GM21447 (cell line): Measurements from ENCODE around the gene MIDN.
"Not testable (repeated sequence)": the region's sequence is repeated elsewhere in the genome, so short reads cannot be mapped to it uniquely, and the experiment has no call there.

Source experiments
- ATAC-seq: cut with Tn5 transposase; IDR thresholded peaks from one replicate; pipeline ENCODE4 v1.9.1; 2021; ENCODE audit not compliant: unreplicated experiment

The MIDN gene

DNA sequence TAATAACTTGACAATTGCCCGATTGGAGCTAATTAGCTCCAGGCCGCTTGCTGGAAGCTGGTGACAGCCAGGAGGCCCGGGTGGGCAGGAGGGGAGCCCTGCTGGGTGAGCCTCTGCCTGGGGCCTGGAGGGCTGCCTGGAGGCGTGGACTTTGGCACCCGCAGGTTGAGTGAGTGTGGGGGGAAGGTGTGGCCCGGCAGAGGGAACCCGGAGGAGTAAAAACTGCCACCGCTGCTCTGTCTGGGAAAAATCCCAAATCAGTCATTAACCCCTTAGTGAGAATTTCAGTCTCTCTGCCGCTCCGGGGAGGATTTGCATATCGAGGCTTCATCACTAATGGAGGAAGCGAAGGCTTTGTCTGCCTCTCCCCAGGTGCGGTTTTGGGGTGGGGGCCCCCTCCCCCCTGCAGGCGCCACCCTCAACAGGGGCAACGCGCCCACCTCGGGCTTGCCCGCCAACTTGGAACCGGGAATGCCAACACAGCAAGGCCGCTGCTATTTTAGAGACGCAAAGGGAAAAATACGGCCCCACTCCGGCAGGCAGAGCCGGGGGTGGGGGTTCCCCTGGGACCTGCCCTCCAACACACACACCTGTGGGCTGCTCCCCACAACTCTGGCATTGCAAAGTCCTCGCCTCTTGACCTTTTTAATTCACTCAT lies 43.5 kb downstream of the MIDN start:
- ATAC-seq: no peak

DNA sequence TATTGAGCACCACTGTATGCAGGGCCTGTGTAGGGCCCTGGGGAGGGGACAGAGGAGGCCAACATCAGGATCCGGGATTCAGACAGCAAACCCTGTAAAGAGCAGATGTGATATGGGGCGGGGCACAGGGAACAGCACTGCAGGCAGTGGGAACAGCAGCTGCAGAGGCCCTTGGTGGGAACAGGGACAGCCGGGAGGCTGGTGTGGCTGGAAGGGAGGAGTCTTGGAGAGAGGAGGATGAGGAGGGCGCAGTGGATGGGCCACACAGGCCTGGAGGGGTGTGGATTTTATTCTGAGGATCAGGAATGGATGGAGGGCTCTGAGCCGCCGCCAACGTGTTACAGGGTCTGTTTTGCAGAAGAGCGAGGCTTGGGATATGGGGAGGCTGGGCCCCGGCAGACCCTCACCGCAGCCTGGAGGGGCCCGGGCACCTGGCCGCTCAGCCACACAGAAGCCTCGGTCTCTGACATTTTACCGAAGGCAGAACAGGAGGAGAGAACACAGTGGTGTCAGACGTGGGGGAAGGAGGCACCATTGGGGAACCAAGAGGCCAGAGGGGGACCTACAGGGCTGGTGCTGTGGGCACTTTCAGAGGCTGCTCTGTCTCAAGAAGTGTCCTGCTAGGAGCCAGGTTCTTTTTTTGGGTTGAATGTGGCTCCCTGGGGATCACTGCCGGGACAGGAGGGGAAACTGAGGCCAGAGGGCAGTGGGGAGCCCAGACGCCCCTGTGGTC lies 44.2 kb downstream of the MIDN start:
- ATAC-seq: no peak

DNA sequence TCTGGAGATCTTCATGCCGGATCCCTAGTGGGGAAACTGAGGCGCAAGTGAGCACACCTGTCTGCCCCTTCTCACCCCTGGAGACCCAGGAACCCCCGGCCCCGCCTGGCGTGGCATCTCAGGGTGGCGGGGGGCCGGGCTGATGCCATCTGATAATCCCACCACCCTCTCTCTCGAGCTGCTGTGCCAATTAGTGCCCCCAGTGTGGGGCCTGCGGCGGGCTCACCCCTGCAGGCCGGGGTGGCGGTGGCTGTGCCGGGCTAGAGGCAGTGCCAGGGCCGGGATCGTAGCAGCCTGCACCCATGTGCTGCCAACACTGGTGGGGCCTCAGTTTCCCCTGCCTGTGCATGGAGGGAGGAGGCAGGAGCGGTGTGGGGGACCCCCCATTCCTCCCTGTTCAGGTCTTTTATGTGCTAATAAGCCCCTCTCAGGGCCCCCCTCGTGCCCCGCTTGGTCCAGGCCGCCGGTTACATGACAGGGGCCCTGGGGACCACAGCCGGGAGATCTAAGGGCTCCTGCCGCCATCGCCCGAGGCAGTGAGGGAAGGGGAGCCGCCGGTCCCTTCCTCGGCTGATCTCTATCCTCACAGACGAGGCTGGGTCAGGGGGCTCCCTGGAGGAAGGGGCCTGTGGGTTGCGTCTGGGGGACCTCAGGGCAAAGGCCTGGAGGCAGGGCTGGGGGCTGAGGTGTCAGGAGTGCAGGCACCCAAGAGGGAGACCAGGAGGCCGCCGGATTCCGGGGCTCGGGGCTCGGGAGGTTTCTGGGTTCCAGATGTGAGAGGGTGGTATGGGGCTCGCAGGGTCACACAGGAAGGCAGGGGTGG lies 45.6 kb downstream of the MIDN start:
- no peak for ATAC-seq

DNA sequence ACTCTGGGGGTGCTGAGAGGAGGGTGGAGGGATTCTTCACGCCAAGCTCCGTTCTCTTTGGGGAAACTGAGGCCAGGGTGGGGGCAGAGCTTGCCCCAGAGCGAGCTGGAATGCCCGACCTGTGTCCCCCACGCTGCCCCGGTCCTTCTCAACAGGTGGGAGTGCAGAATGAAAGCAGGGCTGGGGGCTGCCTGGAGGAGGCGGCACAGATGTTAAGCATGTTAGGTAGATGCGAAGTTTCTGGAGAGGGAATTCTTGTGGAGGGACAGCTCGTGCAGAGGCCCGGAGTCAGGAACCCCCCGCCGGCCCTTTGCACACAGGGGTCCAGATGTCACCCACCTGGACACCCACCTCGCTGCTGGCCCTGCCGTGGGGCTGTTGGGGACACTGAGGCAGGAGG lies 46.3 kb downstream of the MIDN start:
- no peak for ATAC-seq

DNA sequence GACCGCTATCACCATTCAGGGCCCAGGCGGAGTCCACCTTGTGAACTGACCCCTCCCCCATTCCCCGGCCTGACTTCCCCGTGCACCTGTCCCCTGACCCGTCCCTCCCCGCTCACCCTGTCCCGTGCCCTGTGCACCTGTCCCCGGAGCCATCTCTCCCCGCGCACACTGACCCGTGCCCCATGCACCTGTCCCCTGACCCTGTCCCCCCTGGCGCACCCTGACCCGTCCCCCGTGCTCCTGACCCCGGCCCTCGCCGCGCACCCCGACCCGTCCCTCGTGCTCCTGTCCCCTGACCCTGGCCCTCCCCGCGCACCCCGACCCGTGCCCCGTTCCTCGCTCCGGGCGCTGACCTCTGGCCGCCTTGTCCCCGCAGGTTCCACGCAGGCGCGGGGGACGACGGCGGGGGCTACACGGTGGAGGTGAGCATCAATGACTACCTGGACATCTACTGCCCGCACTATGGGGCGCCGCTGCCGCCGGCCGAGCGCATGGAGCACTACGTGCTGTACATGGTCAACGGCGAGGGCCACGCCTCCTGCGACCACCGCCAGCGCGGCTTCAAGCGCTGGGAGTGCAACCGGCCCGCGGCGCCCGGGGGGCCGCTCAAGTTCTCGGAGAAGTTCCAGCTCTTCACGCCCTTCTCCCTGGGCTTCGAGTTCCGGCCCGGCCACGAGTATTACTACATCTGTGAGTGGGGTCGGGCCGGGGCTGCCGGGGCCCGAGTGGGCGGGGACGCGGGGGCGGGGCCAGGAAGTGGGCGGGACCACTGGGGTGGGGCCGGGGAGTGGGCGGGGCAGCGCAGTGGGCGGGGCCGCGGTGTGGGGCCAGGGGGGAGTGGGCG lies 47.0 kb downstream of the MIDN start:
- ATAC-seq: no peak

DNA sequence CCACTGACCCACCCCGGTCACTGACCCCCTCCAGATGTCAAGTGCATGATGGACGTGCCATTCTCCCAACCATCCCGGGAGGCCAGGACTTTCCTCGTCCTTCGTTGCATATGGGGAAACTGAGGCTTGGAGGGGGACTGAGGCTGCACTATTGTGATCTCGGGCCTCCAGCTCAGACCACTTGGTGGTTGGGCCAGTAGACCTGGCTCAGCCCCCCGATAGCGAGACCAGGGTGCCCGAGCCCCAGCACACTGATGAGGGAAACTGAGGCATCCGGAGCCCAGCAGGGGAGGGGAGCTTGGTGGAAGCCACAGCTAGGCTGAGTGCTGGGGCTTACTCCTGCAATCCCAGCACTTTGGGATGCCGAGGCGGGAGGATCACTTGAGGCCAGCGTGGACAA lies 47.7 kb downstream of the MIDN start:
- ATAC-seq: no peak

DNA sequence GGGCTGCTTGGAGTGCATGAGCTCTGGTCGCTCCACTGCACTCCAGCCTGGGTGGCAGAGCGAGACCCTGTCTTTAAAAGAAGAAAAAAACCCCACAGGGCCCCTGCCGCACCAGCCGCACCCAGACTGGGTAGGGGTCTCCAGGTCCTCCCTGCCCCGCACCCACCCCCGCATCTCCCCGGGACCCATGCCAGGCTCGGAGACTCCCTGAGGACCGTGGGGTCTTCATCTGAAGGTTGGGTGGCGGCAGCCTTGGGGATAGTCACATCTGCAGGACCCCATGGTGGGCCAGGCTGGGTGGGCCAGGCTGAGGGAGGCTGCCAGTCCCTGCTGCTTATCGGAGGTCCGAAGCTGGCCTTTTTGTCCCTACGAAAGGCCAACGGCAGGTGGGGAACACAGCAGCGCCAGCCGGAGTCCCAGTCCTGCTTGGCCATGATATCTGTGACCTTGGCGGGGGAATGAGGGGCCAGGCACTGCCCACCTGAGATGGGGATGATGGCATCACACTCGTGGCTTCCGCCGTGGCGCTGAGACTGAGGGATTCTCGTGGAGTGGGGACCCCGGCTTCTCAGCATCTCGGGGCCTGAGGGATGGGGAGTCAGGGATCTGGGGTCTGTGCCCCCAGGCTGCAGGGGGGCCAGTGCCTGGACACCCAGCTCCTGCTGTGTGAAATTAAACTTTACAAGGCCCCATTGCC lies 48.3 kb downstream of the MIDN start:
- ATAC-seq: no peak

DNA sequence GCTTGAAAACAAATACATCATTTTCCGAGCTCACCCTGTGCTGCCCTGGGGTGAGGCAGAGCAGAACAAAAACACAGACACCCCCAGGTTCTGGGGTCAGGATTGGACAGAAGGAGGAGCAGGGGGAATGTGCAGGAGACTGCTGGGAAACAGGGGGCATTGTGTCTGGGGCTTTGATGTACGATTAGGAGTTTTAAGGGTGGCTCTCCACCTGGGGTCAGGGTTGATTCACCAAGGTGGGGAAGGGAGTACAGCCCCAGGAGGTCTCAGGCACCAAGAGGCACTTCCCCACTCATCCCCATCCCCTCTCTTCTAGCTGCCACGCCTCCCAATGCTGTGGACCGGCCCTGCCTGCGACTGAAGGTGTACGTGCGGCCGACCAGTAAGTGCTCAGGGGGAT lies 49.9 kb downstream of the MIDN start:
- ATAC-seq: no peak

DNA sequence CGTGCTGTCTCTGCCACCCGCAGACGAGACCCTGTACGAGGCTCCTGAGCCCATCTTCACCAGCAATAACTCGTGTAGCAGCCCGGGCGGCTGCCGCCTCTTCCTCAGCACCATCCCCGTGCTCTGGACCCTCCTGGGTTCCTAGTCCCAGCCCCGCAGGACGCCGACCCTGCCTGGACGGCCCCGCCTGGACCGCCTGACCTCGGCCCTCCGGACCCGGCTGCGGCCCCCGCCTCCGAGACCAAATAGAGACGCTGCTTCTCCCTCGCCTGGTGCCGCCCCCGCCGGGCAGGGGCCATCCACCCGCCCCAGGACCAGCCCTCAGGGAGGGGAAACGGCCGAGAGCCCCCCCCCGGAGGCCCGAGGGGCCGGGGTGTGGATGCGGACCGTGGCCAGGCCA lies 51.4 kb downstream of the MIDN start:
- ATAC-seq: no peak

DNA sequence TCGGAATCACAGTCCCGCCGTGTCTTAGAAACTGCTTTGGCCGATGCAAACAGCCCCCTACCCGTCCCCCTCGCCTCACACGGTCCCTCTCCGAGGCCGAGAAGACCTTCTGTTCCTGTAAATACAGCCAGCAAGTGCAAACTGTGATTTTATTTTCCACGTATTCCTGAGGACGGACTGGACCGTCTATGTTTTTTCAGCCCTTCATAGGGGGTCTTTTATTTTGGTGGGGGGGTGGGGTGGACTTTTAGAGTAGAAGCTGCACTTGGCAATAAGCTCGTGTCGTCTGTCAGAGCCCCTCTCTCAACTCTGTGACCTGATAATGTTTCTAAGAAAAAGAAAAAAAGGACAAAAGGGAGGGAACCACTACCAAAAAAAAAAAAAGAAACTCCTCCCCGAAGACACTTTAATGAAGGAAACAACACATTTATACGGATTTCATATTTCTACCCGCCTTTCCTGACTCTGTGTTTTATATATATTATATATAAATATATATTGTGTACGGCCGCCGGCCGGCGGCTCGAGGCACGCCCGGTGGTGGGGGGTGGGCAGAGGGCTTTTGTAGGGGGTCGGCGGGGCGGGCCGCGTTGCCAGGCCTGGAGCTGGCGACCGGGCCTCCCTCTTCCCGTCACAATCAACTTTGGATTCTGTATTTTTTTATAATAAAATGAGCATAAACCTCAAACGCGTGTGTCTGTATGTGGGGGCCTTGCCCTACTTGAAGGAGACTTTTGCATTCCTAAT lies 52.5 kb downstream of the MIDN start:
- no peak for ATAC-seq

DNA sequence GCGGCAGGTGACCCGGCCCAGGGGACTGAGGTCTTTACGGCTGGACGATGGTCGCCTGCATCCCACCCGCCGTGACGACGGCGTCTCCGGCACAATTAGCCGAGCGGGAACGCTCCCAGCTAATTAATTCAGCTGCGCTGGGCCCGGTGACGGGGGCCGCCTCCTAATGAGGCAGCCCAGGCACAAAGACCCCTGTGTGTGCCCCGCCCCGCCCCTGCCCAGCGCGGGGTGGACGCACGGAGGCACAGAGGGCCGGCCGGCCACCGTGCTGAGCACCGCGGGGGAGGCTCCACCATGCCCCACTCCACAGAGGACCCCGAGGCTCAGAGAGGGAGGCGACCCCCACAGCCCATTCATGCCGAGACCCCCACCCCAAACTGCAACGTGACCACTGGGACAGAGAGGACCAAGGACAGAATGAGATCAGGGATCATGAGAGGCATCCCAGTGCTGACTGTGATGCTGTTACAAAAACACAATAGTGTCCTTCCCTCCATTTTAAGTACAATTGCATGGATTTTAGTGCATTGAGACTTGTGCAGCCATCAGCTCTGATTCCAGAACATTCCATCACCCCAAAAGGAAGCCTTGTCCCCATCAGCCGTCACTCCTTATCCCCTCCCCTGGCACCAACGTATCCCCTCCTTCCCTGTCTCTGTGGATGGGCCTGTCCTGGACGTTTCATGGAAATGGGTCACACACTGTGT lies 54.3 kb downstream of the MIDN start:
- no peak for ATAC-seq

DNA sequence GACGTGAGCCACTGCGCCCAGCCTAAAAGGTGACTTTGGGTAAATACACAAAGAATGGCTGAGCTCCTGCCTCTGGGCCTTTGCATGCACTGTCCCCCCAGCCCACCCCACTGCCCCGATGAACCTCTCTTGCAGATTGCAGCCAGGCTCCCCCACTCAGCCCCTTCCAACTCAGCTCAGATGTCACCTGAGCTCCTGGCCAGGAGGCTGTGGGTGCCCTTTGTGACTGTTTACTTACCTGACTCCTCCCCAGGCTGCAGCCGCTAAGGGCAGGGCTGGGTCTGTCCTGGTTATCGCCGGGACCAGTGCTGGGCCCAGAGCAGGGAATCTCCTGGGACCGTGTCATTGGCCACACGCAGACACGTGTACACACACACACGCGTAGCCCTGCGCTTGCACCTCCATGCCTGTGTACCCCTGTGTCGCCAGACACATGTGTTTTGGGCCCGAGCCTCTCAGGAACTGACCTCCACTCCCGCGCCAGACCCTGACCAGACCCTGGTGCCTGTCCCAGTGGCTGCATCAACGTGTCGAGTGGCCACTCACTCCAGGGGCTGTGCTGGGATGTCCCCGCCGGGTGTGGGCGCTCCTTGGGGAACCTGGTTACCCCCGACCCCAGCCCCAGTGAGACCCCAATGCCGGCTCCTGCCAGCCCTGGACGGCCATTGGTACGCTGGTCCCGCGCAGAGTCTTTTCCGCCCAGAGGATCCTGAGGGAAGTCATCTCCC lies 56.0 kb downstream of the MIDN start:
- ATAC-seq: no peak

DNA sequence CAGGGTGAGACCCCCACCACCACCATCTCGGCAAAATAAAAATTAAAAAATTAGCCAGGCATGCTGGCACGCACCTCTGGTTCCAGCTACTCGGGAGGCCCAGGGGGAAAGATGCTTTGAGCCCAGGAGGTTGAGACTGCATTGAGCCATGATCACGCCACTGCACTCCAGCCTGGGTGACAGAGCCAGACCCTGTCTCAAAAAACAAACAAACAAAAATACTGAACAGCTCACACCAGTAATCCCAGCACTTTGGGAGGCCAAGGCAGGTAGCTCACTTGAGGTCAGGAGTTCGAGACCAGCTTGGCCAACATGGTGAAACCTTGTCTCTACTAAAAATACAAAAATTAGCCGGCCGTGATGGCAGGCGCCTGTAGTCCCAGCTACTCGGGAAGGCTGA lies 57.0 kb downstream of the MIDN start:
- ATAC-seq: not testable (repeated sequence)

DNA sequence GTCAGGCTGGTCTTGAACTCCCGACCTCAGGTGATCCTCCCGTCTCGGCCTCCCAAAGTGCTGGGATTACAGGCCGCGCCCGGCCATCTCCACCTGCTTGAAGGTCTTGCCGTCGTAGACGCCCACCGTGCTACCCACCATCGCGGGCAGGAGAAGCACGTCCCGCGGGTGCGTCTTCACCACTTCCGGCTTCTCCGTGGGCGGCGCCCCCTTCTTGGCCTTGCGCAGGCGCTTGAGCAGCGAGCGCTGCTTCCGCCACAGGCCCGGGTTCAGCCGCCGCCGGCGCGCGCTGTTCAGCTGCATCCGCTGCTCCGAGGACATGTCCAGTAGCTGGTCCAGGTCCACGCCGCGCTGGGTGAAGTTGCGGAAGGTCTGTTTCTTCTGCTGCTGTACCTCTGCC lies 58.9 kb downstream of the MIDN start:
- no peak for ATAC-seq

DNA sequence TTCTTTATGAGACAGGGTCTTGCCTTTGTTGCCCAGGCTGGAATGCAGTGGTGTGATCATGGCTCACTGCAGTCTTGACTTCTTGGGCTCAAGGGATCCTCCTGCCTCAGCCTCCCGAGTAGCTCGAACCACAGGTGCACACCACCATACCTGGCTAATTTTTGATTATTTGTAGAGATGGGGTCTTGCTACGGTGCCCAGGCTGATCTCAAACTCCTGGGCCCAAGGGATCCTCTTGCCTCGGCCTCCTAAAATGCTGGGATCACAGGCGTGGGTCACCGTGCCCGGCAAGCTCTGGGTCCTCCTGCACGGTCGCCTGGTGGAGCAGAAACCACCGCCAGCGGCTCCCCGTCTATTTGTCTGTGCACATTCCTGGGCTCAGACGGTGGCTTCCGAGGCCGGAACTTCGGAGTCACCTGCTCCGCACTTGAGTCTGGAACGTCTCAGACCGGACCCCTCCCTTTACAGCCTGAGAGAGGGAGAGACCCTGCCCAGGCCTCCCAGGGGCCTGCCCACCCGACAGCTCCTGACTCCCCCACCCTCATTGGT lies 59.4 kb downstream of the MIDN start:
- ATAC-seq: no peak

DNA sequence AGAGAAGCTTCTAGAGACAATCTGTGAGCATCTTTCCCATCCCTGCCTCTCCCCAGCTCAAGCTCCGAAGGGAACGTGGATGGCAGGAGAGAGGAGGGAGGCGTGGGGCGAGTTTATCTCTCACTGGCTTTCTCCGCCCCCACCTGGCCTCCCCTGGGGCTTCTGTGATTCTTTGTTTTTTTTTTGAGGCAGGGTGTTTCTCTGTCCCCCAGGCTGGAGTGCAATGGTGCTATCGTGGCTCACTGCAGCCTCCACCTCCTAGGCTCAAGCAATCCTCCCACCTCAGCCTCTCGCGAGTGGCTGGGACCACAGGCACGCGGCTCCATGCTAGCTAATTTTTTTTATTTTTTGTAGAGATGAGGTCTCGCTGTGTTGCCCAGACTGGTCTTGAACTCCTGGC lies 60.3 kb downstream of the MIDN start:
- ATAC-seq: no peak
